ENCODE measurements around the gene KRTAP9-1. TPM values are rescaled to one million over a fixed set of nuclear protein-coding genes. Genes with fewer than 3 reads are reported as not detected.

The KRTAP9-1 gene
- total RNA-seq, 1 donor from 2014 or later = not detected

Small RNA genes within 50 kb of the gene (small RNA-seq; reads per million reads assigned to genes)
- gene KRTAP4-17P = not detected

Other genes with a start within 250 kb of the KRTAP9-1 start
- gene KRT39, start 222.9 kb upstream of the KRTAP9-1 start, total RNA-seq = not detected
- not detected for gene KRT40, start 205.6 kb upstream of the KRTAP9-1 start, total RNA-seq
- not detected for gene KRTAP3-3, start 195.7 kb upstream of the KRTAP9-1 start, total RNA-seq
- not detected for gene KRTAP3-2, start 190.0 kb upstream of the KRTAP9-1 start, total RNA-seq
- not detected for gene KRTAP3-1, start 180.8 kb upstream of the KRTAP9-1 start, total RNA-seq
- not detected for gene KRTAP1-5, start 162.7 kb upstream of the KRTAP9-1 start, total RNA-seq
- not detected for gene KRTAP1-4, start 159.7 kb upstream of the KRTAP9-1 start, total RNA-seq
- not detected for gene KRTAP1-3, start 155.0 kb upstream of the KRTAP9-1 start, total RNA-seq
- not detected for gene KRTAP1-1, start 148.4 kb upstream of the KRTAP9-1 start, total RNA-seq
- gene KRTAP2-1, start 142.6 kb upstream of the KRTAP9-1 start, total RNA-seq = not detected
- not detected for gene KRTAP2-2, start 134.7 kb upstream of the KRTAP9-1 start, total RNA-seq
- gene KRTAP2-3, start 129.8 kb upstream of the KRTAP9-1 start, total RNA-seq = not detected
- gene KRTAP2-4, start 124.0 kb upstream of the KRTAP9-1 start, total RNA-seq = not detected
- not detected for gene KRTAP4-7, start 105.7 kb upstream of the KRTAP9-1 start, total RNA-seq
- not detected for gene KRTAP4-8, start 91.7 kb upstream of the KRTAP9-1 start, total RNA-seq
- not detected for gene KRTAP4-16, start 87.7 kb upstream of the KRTAP9-1 start, total RNA-seq
- not detected for gene KRTAP4-9, start 84.5 kb upstream of the KRTAP9-1 start, total RNA-seq
- gene KRTAP4-11, start 71.5 kb upstream of the KRTAP9-1 start, total RNA-seq = not detected
- gene KRTAP4-12, start 65.7 kb upstream of the KRTAP9-1 start, total RNA-seq = not detected
- gene KRTAP4-6, start 49.3 kb upstream of the KRTAP9-1 start, total RNA-seq = not detected
- gene KRTAP4-5, start 40.1 kb upstream of the KRTAP9-1 start, total RNA-seq = not detected
- not detected for gene KRTAP4-4, start 29.1 kb upstream of the KRTAP9-1 start, total RNA-seq
- not detected for gene KRTAP4-3, start 21.7 kb upstream of the KRTAP9-1 start, total RNA-seq
- not detected for gene KRTAP4-2, start 11.7 kb upstream of the KRTAP9-1 start, total RNA-seq
- not detected for gene KRTAP4-1, start 5.0 kb upstream of the KRTAP9-1 start, total RNA-seq
- gene KRTAP9-2, start 36.8 kb downstream of the KRTAP9-1 start, total RNA-seq = not detected
- not detected for gene KRTAP9-3, start 42.6 kb downstream of the KRTAP9-1 start, total RNA-seq
- gene KRTAP9-8, start 48.1 kb downstream of the KRTAP9-1 start, total RNA-seq = not detected
- not detected for gene KRTAP9-4, start 59.8 kb downstream of the KRTAP9-1 start, total RNA-seq
- not detected for gene KRTAP9-9, start 65.5 kb downstream of the KRTAP9-1 start, total RNA-seq
- not detected for gene KRTAP9-6, start 75.5 kb downstream of the KRTAP9-1 start, total RNA-seq
- not detected for gene KRTAP9-7, start 85.8 kb downstream of the KRTAP9-1 start, total RNA-seq
- not detected for gene KRTAP29-1, start 113.0 kb downstream of the KRTAP9-1 start, total RNA-seq
- not detected for gene KRTAP16-1, start 119.4 kb downstream of the KRTAP9-1 start, total RNA-seq
- not detected for gene KRTAP17-1, start 125.8 kb downstream of the KRTAP9-1 start, total RNA-seq
- not detected for gene KRT33A, start 160.9 kb downstream of the KRTAP9-1 start, total RNA-seq
- gene KRT33B, start 179.9 kb downstream of the KRTAP9-1 start, total RNA-seq = not detected
- gene KRT34, start 192.4 kb downstream of the KRTAP9-1 start, total RNA-seq = 0.31 TPM
- gene KRT31, start 207.7 kb downstream of the KRTAP9-1 start, total RNA-seq = 0.47 TPM
- not detected for gene KRT37, start 234.7 kb downstream of the KRTAP9-1 start, total RNA-seq